ENCODE measurements around the gene TREH.

- TF ChIP-seq POLR2AphosphoS5 (IDR thresholded peaks at IDR 0.05; ENCODE audit: low read depth) (no peak), CTCF (conservative IDR thresholded peaks at IDR 0.05; ENCODE audit: low read depth in 2 of 2) (no peak), EZH2 (IDR thresholded peaks at IDR 0.05; ENCODE audit: low read depth, unreplicated experiment) (no peak), CREB1 (CRISPR knock-in tag; IDR thresholded peaks at IDR 0.05; ENCODE audit: low read depth) (no peak), JUNB (IDR thresholded peaks at IDR 0.05; ENCODE audit: unreplicated experiment) (no peak), REST (IDR thresholded peaks at IDR 0.05; ENCODE audit: unreplicated experiment) (no peak), EZH2phosphoT487 (IDR thresholded peaks at IDR 0.05; ENCODE audit: unreplicated experiment) (no peak), ZNF114 (CRISPR knock-in tag; IDR thresholded peaks at IDR 0.05) (no peak), NANOG (IDR thresholded peaks at IDR 0.05; ENCODE audit: borderline replicate concordance) (no peak), STAT1 (IDR thresholded peaks at IDR 0.05; ENCODE audit: unreplicated experiment) (no peak), ZNF331 (CRISPR knock-in tag; IDR thresholded peaks at IDR 0.05; ENCODE audit: low read depth) (no peak), ETS1 (IDR thresholded peaks at IDR 0.05) (no peak), ZNF462 (CRISPR knock-in tag; IDR thresholded peaks at IDR 0.05) (no peak)
Measured at GRCh38 chr11:118635642-118636041, 43.8 kb downstream of the TREH start.
